DND-41 (cell line): Measurements from ENCODE around the gene CDC14A.

Experiments used
- CTCF ChIP-seq: IDR thresholded peaks from 2 replicates; pipeline ENCODE4 v1.5.1; 2012; ENCODE audit warnings: borderline replicate concordance, low read length, moderate library complexity, mild to moderate bottlenecking; ENCODE audit not compliant: poor library complexity, severe bottlenecking; ENCODE audit errors: extremely low read depth
- EZH2 ChIP-seq: IDR thresholded peaks from 3 replicates; pipeline ENCODE4 v1.6.1; 2012; ENCODE audit warnings: borderline replicate concordance, low read depth, mild to moderate bottlenecking, moderate library complexity, low read length, inconsistent platforms; ENCODE audit not compliant: severe bottlenecking

- TF ChIP-seq CTCF (no peak), EZH2 (no peak)
These were observed 13.9 kb downstream of the CDC14A start for GRCh38 chr1:100366209-100366525.
